Measurements from ENCODE around the gene KCNK6.
"Not testable (repeated sequence)": the region's sequence is repeated elsewhere in the genome, so short reads cannot be mapped to it uniquely, and the experiment has no call there.

The KCNK6 gene

DNA sequence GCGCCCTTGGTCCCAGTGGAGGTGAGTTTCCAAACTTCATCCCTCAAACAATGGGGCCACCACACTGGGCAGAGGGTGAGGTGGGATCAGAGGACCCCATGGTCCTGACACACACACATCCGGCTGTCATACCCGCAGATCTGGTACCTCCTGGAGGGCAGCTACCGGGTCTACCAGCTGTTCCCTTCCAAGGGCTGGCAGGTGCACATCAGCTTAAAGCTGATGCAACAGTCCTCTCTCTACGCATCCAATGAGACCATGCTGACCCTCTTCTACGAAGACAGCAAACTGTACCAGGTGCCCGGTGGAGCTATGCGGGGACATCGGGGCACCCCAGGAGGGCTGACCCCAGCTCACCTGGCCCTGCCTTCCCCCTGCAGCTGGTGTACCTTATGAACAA, 40.7 kb downstream of the KCNK6 start:
- Histone ChIP-seq H3K4me1 (ENCODE audit: control extremely low read depth in 1 of 4, control insufficient read depth in 4 of 4, insufficient read depth in 4 of 4, low read length in 3 of 4) (peaks cover 0 to 20% (median 14%) of the 10 kb centered on the region in 4 experiments), H3K27me3 (replicated peaks in 2 of 5; ENCODE audit: control insufficient read depth in 4 of 5, insufficient read depth in 5 of 5, low read length in 4 of 5) (peaks cover 0 to 44% (median 24%) of the 10 kb centered on the region in 5 experiments), H3K9me3 (ENCODE audit: control extremely low read depth in 1 of 5, control insufficient read depth in 4 of 5, insufficient read depth in 2 of 5, low read depth in 1 of 5, low read length in 4 of 5) (no peaks in the 10 kb centered on the region), H3K4me3 (ENCODE audit: control insufficient read depth in 1 of 7, extremely low read depth in 1 of 7, insufficient read depth in 4 of 7, low read depth in 2 of 7, low read length in 6 of 7) (no peak overlapping the region), H3K27ac (ENCODE audit: insufficient read depth in 1 of 2, low read depth in 1 of 2, low read length in 2 of 2, poor library complexity in 1 of 2, severe bottlenecking in 2 of 2) (no peak overlapping the region), H3K36me3 (ENCODE audit: control insufficient read depth in 4 of 4, insufficient read depth in 4 of 4, low read length in 3 of 4) (no peaks in the 10 kb centered on the region)
- CTCF ChIA-PET, result no interaction called here
- no peak for DNase-seq
- POLR2A ChIA-PET, result interaction anchor here (1.0 to 2.5 kb wide), 2 partner anchors 8 to 14 kb away, joined by 4 to 11 read pairs; partner anchors contain the start of gene PSMD8
- WGBS (ENCODE audit: insufficient coverage), result 91% methylated on average over 9 of the region's 9 CpGs

GRCh38 chr19:38360839-38361631, 41.4 kb downstream of the KCNK6 start:
- no peak for DNase-seq
- CTCF ChIA-PET, result no interaction called here
- no peak overlapping the region for H3K27ac ChIP-seq (ENCODE audit: insufficient read depth in 1 of 2, low read depth in 1 of 2, low read length in 2 of 2, poor library complexity in 1 of 2, severe bottlenecking in 2 of 2)
- peaks cover 0 to 20% (median 14%) of the 10 kb centered on the region in 4 experiments for H3K4me1 ChIP-seq (ENCODE audit: control extremely low read depth in 1 of 4, control insufficient read depth in 4 of 4, insufficient read depth in 4 of 4, low read length in 3 of 4)
- no peaks in the 10 kb centered on the region for H3K9me3 ChIP-seq (ENCODE audit: control extremely low read depth in 1 of 5, control insufficient read depth in 4 of 5, insufficient read depth in 2 of 5, low read depth in 1 of 5, low read length in 4 of 5)
- peak overlapping the region; percentile 37 to 88 (median 68) for H3K4me3 ChIP-seq (ENCODE audit: control insufficient read depth in 1 of 7, extremely low read depth in 1 of 7, insufficient read depth in 4 of 7, low read depth in 2 of 7, low read length in 6 of 7)
- H3K27me3 ChIP-seq (replicated peaks in 2 of 5; ENCODE audit: control insufficient read depth in 4 of 5, insufficient read depth in 5 of 5, low read length in 4 of 5), result peaks cover 0 to 44% (median 24%) of the 10 kb centered on the region in 5 experiments
- POLR2A ChIA-PET, result interaction anchor here (1.0 to 2.5 kb wide), 2 partner anchors 9 to 13 kb away, joined by 4 to 11 read pairs; partner anchors contain the start of gene PSMD8
- 27% methylated on average over 22 of the region's 23 CpGs for WGBS (ENCODE audit: insufficient coverage)
- no peaks in the 10 kb centered on the region for H3K36me3 ChIP-seq (ENCODE audit: control insufficient read depth in 4 of 4, insufficient read depth in 4 of 4, low read length in 3 of 4)

DNA sequence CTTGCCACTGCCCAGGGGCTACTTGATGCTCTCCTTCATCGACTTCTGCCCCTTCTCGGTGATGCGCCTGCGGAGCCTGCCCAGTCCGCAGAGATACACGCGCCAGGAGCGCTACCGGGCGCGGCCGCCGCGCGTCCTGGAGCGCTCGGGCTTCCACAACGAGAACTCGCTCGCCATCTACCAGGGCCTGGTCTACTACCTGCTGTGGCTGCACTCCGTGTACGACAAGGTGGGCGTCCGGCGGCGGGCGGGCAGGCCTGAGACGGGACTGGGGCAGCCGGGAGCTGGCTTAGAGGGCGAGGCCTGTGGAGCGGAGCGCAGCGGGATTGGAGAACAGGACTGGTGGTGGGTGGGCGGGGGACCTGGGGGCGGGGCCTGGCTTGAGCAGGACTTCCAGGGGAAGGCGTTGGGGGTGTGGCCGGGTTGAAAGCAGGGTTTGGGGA, 42.0 kb downstream of the KCNK6 start:
- CTCF ChIA-PET, result interaction anchor here (0.8 kb wide), 1 partner anchor 29 kb away, joined by 3 read pairs; no protein-coding TSS in a partner anchor
- POLR2A ChIA-PET, result interaction anchor here (2.5 kb wide), 1 partner anchor 13 kb away, joined by 11 read pairs; the partner anchor contains the start of gene PSMD8

DNA sequence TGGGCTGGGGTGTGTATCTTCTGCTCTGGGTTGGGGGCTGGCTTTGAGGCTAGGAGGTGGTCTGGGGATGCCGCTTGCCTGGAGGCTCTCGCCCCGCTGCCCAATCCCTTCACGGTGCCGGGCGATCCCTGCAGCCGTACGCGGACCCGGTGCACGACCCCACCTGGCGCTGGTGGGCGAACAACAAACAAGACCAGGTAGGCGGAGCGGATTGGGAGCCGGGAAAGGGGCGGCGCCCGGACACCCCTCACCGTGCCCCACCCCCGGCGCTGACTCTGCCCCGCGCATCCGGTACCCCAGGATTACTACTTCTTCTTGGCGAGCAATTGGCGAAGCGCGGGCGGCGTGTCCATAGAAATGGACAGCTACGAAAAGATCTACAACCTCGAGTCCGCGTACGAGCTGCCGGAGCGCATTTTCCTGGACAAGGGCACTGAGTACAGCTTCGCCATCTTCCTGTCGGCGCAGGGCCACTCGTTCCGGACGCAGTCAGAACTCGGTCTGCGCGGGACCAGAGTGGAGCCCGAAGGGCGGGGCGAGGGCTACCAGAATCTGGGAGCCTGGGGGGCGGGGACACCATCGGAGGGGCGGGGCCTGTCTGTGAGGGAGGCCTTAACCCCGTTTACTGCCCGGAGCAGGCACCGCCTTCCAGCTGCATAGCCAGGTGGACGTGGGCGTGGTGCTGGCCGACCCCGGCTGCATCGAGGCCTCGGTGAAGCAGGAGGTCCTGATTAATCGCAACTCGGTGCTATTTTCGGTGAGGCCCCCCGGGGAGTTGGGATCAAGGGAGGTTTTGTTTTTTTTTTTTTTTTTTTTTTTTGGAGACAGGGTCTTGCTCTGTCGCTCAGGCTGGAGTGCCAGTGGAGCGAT, 42.7 kb downstream of the KCNK6 start:
- Histone ChIP-seq H3K9me3 (ENCODE audit: control extremely low read depth in 1 of 5, control insufficient read depth in 4 of 5, insufficient read depth in 2 of 5, low read depth in 1 of 5, low read length in 4 of 5) (no peaks in the 10 kb centered on the region), H3K4me1 (ENCODE audit: control extremely low read depth in 1 of 4, control insufficient read depth in 4 of 4, insufficient read depth in 4 of 4, low read length in 3 of 4) (peaks cover 0 to 20% (median 14%) of the 10 kb centered on the region in 4 experiments), H3K27ac (ENCODE audit: insufficient read depth in 1 of 2, low read depth in 1 of 2, low read length in 2 of 2, poor library complexity in 1 of 2, severe bottlenecking in 2 of 2) (no peak overlapping the region), H3K4me3 (ENCODE audit: control insufficient read depth in 1 of 7, extremely low read depth in 1 of 7, insufficient read depth in 4 of 7, low read depth in 2 of 7, low read length in 6 of 7) (peak overlapping the region; percentile 46 to 88 (median 74)), H3K36me3 (ENCODE audit: control insufficient read depth in 4 of 4, insufficient read depth in 4 of 4, low read length in 3 of 4) (no peaks in the 10 kb centered on the region), H3K27me3 (replicated peaks in 2 of 5; ENCODE audit: control insufficient read depth in 4 of 5, insufficient read depth in 5 of 5, low read length in 4 of 5) (peaks cover 0 to 36% (median 24%) of the 10 kb centered on the region in 5 experiments)
- DNase-seq, result peak; percentile 82 to 91 (median 90)
- POLR2A ChIA-PET, result interaction anchor here (0.6 to 2.5 kb wide), 3 partner anchors 12 to 309 kb away, joined by 3 to 11 read pairs (median 3); partner anchors contain the start of gene PSMD8
- CTCF ChIA-PET, result interaction anchor here (0.8 to 1.1 kb wide), 2 partner anchors 12 to 28 kb away, joined by 3 read pairs; partner anchors contain the start of gene PSMD8
- 3% methylated on average over 54 of the region's 68 CpGs for WGBS (ENCODE audit: insufficient coverage)

More for the DNA sequence above, 42.0 kb downstream of the KCNK6 start:
- 0% methylated on average over 29 of the region's 37 CpGs for WGBS (ENCODE audit: insufficient coverage)
- H3K4me3 ChIP-seq (ENCODE audit: control insufficient read depth in 1 of 7, extremely low read depth in 1 of 7, insufficient read depth in 4 of 7, low read depth in 2 of 7, low read length in 6 of 7), result peak overlapping the region; percentile 46 to 88 (median 74)
- H3K27ac ChIP-seq (ENCODE audit: insufficient read depth in 1 of 2, low read depth in 1 of 2, low read length in 2 of 2, poor library complexity in 1 of 2, severe bottlenecking in 2 of 2), result no peak overlapping the region
- no peaks in the 10 kb centered on the region for H3K36me3 ChIP-seq (ENCODE audit: control insufficient read depth in 4 of 4, insufficient read depth in 4 of 4, low read length in 3 of 4)
- no peaks in the 10 kb centered on the region for H3K9me3 ChIP-seq (ENCODE audit: control extremely low read depth in 1 of 5, control insufficient read depth in 4 of 5, insufficient read depth in 2 of 5, low read depth in 1 of 5, low read length in 4 of 5)
- peaks cover 0 to 37% (median 24%) of the 10 kb centered on the region in 5 experiments for H3K27me3 ChIP-seq (replicated peaks in 2 of 5; ENCODE audit: control insufficient read depth in 4 of 5, insufficient read depth in 5 of 5, low read length in 4 of 5)
- DNase-seq, result peak; percentile 88 to 95 (median 94)
- peaks cover 0 to 20% (median 14%) of the 10 kb centered on the region in 4 experiments for H3K4me1 ChIP-seq (ENCODE audit: control extremely low read depth in 1 of 4, control insufficient read depth in 4 of 4, insufficient read depth in 4 of 4, low read length in 3 of 4)

DNA sequence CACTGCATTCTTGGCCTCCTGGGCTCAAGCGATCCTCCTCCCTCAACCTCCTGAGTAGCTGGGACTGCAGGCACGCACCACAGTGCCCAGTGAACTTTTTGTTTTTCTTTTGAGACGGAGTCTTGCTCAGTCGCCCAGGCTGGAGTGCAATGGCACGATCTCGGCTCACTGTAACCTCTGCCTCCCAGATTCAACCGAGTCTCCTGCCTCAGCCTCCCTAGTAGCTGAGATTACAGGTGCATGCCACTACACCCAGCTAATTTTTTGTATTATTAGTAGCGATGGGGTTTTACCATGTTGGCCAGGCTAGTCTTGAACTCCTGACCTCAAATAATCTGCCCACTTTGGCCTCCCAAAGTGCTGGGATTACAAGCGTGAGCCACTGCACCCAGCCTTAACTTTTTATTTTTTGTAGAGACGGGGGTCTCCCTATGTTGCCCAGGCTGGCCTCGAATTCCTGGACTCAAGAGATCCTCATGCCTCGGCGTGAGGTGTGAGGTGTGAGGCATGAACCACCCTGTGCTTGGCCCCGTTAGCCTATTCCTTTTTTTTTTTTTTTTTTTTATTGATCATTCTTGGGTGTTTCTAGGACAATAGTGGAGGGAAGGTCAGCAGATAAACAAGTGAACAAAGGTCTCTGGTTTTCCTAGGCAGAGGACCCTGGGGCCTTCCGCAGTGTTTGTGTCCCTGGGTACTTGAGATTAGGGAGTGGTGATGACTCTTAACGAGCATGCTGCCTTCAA, 43.5 kb downstream of the KCNK6 start:
- DNase-seq; H3K9me3 ChIP-seq (ENCODE audit: control extremely low read depth in 1 of 5, control insufficient read depth in 4 of 5, insufficient read depth in 2 of 5, low read depth in 1 of 5, low read length in 4 of 5); H3K27ac ChIP-seq (ENCODE audit: insufficient read depth in 1 of 2, low read depth in 1 of 2, low read length in 2 of 2, poor library complexity in 1 of 2, severe bottlenecking in 2 of 2); H3K36me3 ChIP-seq (ENCODE audit: control insufficient read depth in 4 of 4, insufficient read depth in 4 of 4, low read length in 3 of 4): not testable (repeated sequence)
- 84% methylated on average over 11 of the region's 16 CpGs for WGBS (ENCODE audit: insufficient coverage)
- ChIA-PET CTCF (interaction anchor here (1.1 kb wide), 1 partner anchor 11 kb away, joined by 3 read pairs; the partner anchor contains the start of gene PSMD8), POLR2A (interaction anchor here (1.0 to 2.5 kb wide), 2 partner anchors 11 to 12 kb away, joined by 3 to 11 read pairs; partner anchors contain the start of gene PSMD8)
- Histone ChIP-seq H3K4me1 (ENCODE audit: control extremely low read depth in 1 of 4, control insufficient read depth in 4 of 4, insufficient read depth in 4 of 4, low read length in 3 of 4) (peaks cover 0 to 20% (median 14%) of the 10 kb centered on the region in 4 experiments), H3K27me3 (replicated peaks in 2 of 5; ENCODE audit: control insufficient read depth in 4 of 5, insufficient read depth in 5 of 5, low read length in 4 of 5) (peaks cover 0 to 34% (median 21%) of the 10 kb centered on the region in 5 experiments), H3K4me3 (ENCODE audit: control insufficient read depth in 1 of 7, extremely low read depth in 1 of 7, insufficient read depth in 4 of 7, low read depth in 2 of 7, low read length in 6 of 7) (peak overlapping the region in 5 of 7 experiments; percentile 68 to 88 (median 78))

DNA sequence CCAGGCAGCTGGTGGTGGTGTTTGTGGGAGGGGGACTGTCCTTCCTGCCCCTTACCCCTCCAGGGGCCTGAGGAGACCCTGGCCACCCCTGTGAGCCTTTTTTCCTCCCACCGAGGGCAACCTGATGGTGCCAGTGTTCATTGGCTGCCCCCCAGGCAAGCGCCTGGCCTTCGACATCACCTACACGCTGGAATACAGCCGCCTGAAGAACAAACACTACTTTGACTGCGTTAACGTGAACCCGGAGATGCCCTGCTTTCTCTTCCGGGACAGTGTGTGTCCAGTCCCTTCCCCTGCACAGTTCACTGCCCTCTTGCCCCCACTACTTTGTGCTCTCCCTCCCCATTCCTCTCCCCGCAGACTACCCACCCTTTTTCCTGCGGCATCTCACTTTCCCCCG, 47.4 kb downstream of the KCNK6 start:
- Histone ChIP-seq H3K27me3 (replicated peaks in 2 of 5; ENCODE audit: control insufficient read depth in 4 of 5, insufficient read depth in 5 of 5, low read length in 4 of 5) (peaks cover 0 to 3% (median 0%) of the 10 kb centered on the region in 5 experiments), H3K4me1 (ENCODE audit: control extremely low read depth in 1 of 4, control insufficient read depth in 4 of 4, insufficient read depth in 4 of 4, low read length in 3 of 4) (peaks cover 0 to 12% (median 7%) of the 10 kb centered on the region in 4 experiments), H3K9me3 (ENCODE audit: control extremely low read depth in 1 of 5, control insufficient read depth in 4 of 5, insufficient read depth in 2 of 5, low read depth in 1 of 5, low read length in 4 of 5) (peaks cover 0 to 2% (median 0%) of the 10 kb centered on the region in 5 experiments), H3K36me3 (ENCODE audit: control insufficient read depth in 4 of 4, insufficient read depth in 4 of 4, low read length in 3 of 4) (no peaks in the 10 kb centered on the region), H3K27ac (ENCODE audit: insufficient read depth in 1 of 2, low read depth in 1 of 2, low read length in 2 of 2, poor library complexity in 1 of 2, severe bottlenecking in 2 of 2) (no peak overlapping the region), H3K4me3 (ENCODE audit: control insufficient read depth in 1 of 7, extremely low read depth in 1 of 7, insufficient read depth in 4 of 7, low read depth in 2 of 7, low read length in 6 of 7) (no peak overlapping the region)
- CTCF ChIA-PET, result no interaction called here
- POLR2A ChIA-PET, result no interaction called here
- DNase-seq, result no peak
- WGBS (ENCODE audit: insufficient coverage), result 96% methylated on average over 12 of the region's 12 CpGs
